Neural cell (in vitro differentiated cells): ENCODE data around the gene PRKD1. TPM values are rescaled to one million over a fixed set of nuclear protein-coding genes. Genes with fewer than 3 reads are reported as not detected.
A peak's percentile ranks its signal among the peaks of the same experiment; 100 is the strongest.

ENCODE experiments used
- H2AFZ ChIP-seq: fragments of 200-600, 300-800 bp; sonication (generic), shearing (Covaris generic); 2 replicates; pipeline ENCODE4 v1.6.0; 2014; ENCODE audit warnings: low read depth, mild to moderate bottlenecking, antibody characterized with exemption, low read length, moderate library complexity
- H3F3A ChIP-seq: fragments of 200-600 bp; shearing (Covaris generic); 2 replicates; pipeline ENCODE4 v1.6.1; 2016; ENCODE audit warnings: mild to moderate bottlenecking, moderate library complexity, mixed read lengths, antibody characterized with exemption, low read length; ENCODE audit not compliant: insufficient read depth, poor library complexity, severe bottlenecking
- H3K27ac ChIP-seq: fragments of 200-600, 300-800 bp; sonication (generic), shearing (Covaris generic); 2 replicates; pipeline ENCODE4 v1.5.1; 2014; ENCODE audit warnings: mild to moderate bottlenecking, low read length, moderate library complexity
- H3K27me3 ChIP-seq: fragments of 300-800, 200-600 bp; sonication (generic), shearing (Covaris generic); 2 replicates; pipeline ENCODE4 v1.6.0; 2014; ENCODE audit warnings: mild to moderate bottlenecking, low read depth, low read length, moderate library complexity; ENCODE audit not compliant: insufficient read depth
- H3K36me3 ChIP-seq: fragments of 300-800, 200-600 bp; sonication (generic), shearing (Covaris generic); 2 replicates; pipeline ENCODE4 v1.5.1; 2014; ENCODE audit warnings: mild to moderate bottlenecking, antibody characterized with exemption, low read length, moderate library complexity; ENCODE audit not compliant: insufficient read depth
- H3K4me2 ChIP-seq: fragments of 300-800, 200-600 bp; sonication (generic), shearing (Covaris generic); 2 replicates; pipeline ENCODE4 v1.6.0; 2014; ENCODE audit warnings: mild to moderate bottlenecking, low read length
- H3K4me3 ChIP-seq: fragments of 300-800, 200-600 bp; sonication (generic), shearing (Covaris generic); 2 replicates; pipeline ENCODE4 v1.5.1; 2014; ENCODE audit warnings: mild to moderate bottlenecking, low read length, moderate library complexity
- H3K79me2 ChIP-seq: fragments of 200-600 bp; shearing (Covaris generic); replicated peaks from 2 replicates; pipeline ENCODE4 v1.6.0; 2014; ENCODE audit warnings: mild to moderate bottlenecking, low read length, moderate library complexity; ENCODE audit not compliant: insufficient read depth
- H3K9ac ChIP-seq: fragments of 300-800, 200-600 bp; sonication (generic), shearing (Covaris generic); 2 replicates; pipeline ENCODE4 v1.6.1; 2016; ENCODE audit warnings: mild to moderate bottlenecking, low read length, mixed read lengths
- H3K9me2 ChIP-seq: fragments of 200-600 bp; shearing (Covaris generic); 2 replicates; pipeline ENCODE4 v1.6.1; 2016; ENCODE audit warnings: mild to moderate bottlenecking, low read length, mixed read lengths; ENCODE audit not compliant: insufficient read depth
- H3K9me3 ChIP-seq: fragments of 200-600, 300-800 bp; sonication (generic), shearing (Covaris generic); 2 replicates; pipeline ENCODE4 v1.6.1; 2016; ENCODE audit warnings: mild to moderate bottlenecking, mixed run types, low read length, moderate library complexity, mixed read lengths
- H4K20me1 ChIP-seq: fragments of 200-600 bp; shearing (Covaris generic); 2 replicates; pipeline ENCODE4 v1.6.1; 2016; ENCODE audit warnings: mild to moderate bottlenecking, mixed run types; ENCODE audit not compliant: insufficient read depth
- EP300 ChIP-seq: fragments of 450-650 bp; conservative IDR thresholded peaks from 2 replicates; pipeline ENCODE4 v1.6.1; 2014; ENCODE audit warnings: antibody characterized with exemption, mild to moderate bottlenecking, moderate library complexity; ENCODE audit not compliant: poor library complexity, severe bottlenecking
- EZH2 ChIP-seq: fragments of 200-600, 300-800 bp; shearing (Covaris generic), sonication (generic); IDR thresholded peaks from 2 replicates; pipeline ENCODE4 v1.6.1; 2014; ENCODE audit warnings: antibody characterized with exemption, low read length, borderline replicate concordance, mild to moderate bottlenecking; ENCODE audit not compliant: insufficient read depth, poor library complexity, severe bottlenecking
- MXI1 ChIP-seq: fragments of 450-650 bp; conservative IDR thresholded peaks from 2 replicates; pipeline ENCODE4 v1.6.1; 2014; ENCODE audit warnings: antibody characterized with exemption, mild to moderate bottlenecking; ENCODE audit not compliant: poor library complexity, severe bottlenecking
- POLR2AphosphoS5 ChIP-seq: IDR thresholded peaks from 2 replicates; pipeline ENCODE4 v1.6.1; 2012
- RAD21 ChIP-seq: fragments of 450-650 bp; conservative IDR thresholded peaks from 2 replicates; pipeline ENCODE4 v1.6.1; 2014; ENCODE audit warnings: antibody characterized with exemption, mild to moderate bottlenecking, moderate library complexity
- SMC3 ChIP-seq: fragments of 450-650 bp; conservative IDR thresholded peaks from 2 replicates; pipeline ENCODE4 v1.6.1; 2014; ENCODE audit warnings: antibody characterized with exemption, mild to moderate bottlenecking, moderate library complexity; ENCODE audit not compliant: poor library complexity
- TAF1 ChIP-seq: IDR thresholded peaks from 2 replicates; pipeline ENCODE4 v1.6.1; 2012; ENCODE audit warnings: low read depth
- polyA plus RNA-seq: library from polyadenylated mRNA; depleted of rRNA; stranded (reverse); fragments of >200 nt; gene quantifications from 2 replicates; pipeline ENCODE4 v1.2.3, GENCODE V29; 2014
- TF ChIP-seq, protein P1 (sequence below): IDR thresholded peaks from 2 replicates; pipeline ENCODE4 v1.6.1; 2012; ENCODE audit warnings: borderline replicate concordance
- TF ChIP-seq, protein P2 (sequence below): fragments of 450-650 bp; IDR thresholded peaks from 2 replicates; pipeline ENCODE4 v1.5.1; 2014; ENCODE audit warnings: antibody characterized with exemption, mild to moderate bottlenecking, moderate library complexity; ENCODE audit not compliant: poor library complexity, severe bottlenecking

Gene PRKD1
- polyA plus RNA-seq, 1 donor from 2014 or later: 9.6 TPM

DNA sequence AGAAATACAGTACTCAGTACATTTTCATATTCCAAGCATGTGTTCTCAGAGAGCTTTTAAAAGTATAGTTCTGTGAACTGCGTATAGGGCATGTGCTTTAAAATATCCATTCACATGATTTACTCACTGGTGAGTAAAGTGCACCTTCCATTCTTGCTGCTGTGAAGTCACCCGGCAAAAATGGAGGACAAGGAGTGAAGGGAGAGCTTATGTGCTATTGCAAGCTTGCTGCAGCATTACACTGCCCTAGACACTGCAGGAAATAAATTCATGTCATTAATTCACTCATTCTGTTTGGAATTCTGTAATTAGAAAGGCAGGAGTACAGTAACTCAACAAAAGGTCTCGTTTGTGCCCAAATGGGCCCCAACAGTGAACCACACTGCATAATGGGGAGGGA, 347.8 kb downstream of the PRKD1 start:
- H3K27me3 ChIP-seq: no peaks in the 10 kb centered on the region
- no peak overlapping the region for H2AFZ ChIP-seq
- no peaks in the 10 kb centered on the region for H3K9me2 ChIP-seq
- H3F3A ChIP-seq: no peaks in the 10 kb centered on the region
- no peak overlapping the region for H3K4me3 ChIP-seq
- no peak overlapping the region for H3K9ac ChIP-seq
- no peak for TF ChIP-seq MXI1
- TF ChIP-seq, protein P1, sequence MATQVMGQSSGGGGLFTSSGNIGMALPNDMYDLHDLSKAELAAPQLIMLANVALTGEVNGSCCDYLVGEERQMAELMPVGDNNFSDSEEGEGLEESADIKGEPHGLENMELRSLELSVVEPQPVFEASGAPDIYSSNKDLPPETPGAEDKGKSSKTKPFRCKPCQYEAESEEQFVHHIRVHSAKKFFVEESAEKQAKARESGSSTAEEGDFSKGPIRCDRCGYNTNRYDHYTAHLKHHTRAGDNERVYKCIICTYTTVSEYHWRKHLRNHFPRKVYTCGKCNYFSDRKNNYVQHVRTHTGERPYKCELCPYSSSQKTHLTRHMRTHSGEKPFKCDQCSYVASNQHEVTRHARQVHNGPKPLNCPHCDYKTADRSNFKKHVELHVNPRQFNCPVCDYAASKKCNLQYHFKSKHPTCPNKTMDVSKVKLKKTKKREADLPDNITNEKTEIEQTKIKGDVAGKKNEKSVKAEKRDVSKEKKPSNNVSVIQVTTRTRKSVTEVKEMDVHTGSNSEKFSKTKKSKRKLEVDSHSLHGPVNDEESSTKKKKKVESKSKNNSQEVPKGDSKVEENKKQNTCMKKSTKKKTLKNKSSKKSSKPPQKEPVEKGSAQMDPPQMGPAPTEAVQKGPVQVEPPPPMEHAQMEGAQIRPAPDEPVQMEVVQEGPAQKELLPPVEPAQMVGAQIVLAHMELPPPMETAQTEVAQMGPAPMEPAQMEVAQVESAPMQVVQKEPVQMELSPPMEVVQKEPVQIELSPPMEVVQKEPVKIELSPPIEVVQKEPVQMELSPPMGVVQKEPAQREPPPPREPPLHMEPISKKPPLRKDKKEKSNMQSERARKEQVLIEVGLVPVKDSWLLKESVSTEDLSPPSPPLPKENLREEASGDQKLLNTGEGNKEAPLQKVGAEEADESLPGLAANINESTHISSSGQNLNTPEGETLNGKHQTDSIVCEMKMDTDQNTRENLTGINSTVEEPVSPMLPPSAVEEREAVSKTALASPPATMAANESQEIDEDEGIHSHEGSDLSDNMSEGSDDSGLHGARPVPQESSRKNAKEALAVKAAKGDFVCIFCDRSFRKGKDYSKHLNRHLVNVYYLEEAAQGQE: no peak
- TF ChIP-seq TAF1: no peak
- no peak for TF ChIP-seq POLR2AphosphoS5
- TF ChIP-seq SMC3: no peak
- TF ChIP-seq, protein P2, sequence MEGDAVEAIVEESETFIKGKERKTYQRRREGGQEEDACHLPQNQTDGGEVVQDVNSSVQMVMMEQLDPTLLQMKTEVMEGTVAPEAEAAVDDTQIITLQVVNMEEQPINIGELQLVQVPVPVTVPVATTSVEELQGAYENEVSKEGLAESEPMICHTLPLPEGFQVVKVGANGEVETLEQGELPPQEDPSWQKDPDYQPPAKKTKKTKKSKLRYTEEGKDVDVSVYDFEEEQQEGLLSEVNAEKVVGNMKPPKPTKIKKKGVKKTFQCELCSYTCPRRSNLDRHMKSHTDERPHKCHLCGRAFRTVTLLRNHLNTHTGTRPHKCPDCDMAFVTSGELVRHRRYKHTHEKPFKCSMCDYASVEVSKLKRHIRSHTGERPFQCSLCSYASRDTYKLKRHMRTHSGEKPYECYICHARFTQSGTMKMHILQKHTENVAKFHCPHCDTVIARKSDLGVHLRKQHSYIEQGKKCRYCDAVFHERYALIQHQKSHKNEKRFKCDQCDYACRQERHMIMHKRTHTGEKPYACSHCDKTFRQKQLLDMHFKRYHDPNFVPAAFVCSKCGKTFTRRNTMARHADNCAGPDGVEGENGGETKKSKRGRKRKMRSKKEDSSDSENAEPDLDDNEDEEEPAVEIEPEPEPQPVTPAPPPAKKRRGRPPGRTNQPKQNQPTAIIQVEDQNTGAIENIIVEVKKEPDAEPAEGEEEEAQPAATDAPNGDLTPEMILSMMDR: no peak
- TF ChIP-seq EZH2: no peak
- TF ChIP-seq RAD21: no peak
- TF ChIP-seq EP300: no peak
- no peaks in the 10 kb centered on the region for H3K36me3 ChIP-seq
- H3K4me2 ChIP-seq: no peak overlapping the region
- no peaks in the 10 kb centered on the region for H4K20me1 ChIP-seq
- H3K27ac ChIP-seq: no peak overlapping the region
- no peaks in the 10 kb centered on the region for H3K9me3 ChIP-seq
- H3K79me2 ChIP-seq: no peaks in the 10 kb centered on the region

DNA sequence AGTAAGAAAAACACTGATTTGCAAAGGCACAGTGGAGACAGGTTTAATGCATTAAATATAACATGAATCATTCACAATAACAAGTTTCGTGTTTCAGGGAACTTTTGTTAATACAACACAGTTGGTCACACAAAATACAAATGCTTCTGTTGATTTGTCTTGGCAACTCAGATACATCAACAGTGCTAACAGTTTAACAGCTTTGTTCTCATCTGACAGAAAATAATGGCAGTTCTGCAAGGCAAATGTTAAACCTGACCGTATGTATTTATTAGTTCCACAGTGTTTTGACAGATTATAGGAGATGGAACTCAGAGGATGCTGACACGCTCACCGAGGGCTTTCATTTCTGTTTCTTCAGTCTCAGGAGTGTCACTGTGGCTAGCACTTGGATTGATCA, 350.7 kb downstream of the PRKD1 start:
- TF ChIP-seq, protein P1: no peak
- TF ChIP-seq EP300 (peak; percentile 92), POLR2AphosphoS5 (peak; percentile 86), EZH2 (no peak), MXI1 (no peak)

More for the DNA sequence above, 350.7 kb downstream of the PRKD1 start:
- Histone ChIP-seq H3K9me3 (no peaks in the 10 kb centered on the region), H4K20me1 (no peaks in the 10 kb centered on the region), H3K79me2 (no peaks in the 10 kb centered on the region), H3F3A (no peaks in the 10 kb centered on the region), H3K36me3 (no peaks in the 10 kb centered on the region), H3K4me2 (peak overlapping the region; percentile 1), H3K9me2 (no peaks in the 10 kb centered on the region), H3K27me3 (no peaks in the 10 kb centered on the region), H3K27ac (no peak overlapping the region), H3K9ac (no peak overlapping the region), H2AFZ (no peak overlapping the region), H3K4me3 (peak overlapping the region; percentile 30)
